Uterus (tissue), 2 donors: ENCODE results near the gene POLR1F.

Experiments
- CTCF ChIP-seq, 4 experiments: fragments of 200-600 bp in 2 of 4; fragments of 450-650 bp in 2 of 4; sonication (generic) in 2 of 4; IDR thresholded peaks; one replicate each; pipeline ENCODE4 v1.5.1; 2016 to 2019; ENCODE audit warnings: antibody characterized with exemption in 4 of 4, mild to moderate bottlenecking in 2 of 4, moderate library complexity in 1 of 4
- POLR2A ChIP-seq, 2 donors: fragments of 450-650 bp; IDR thresholded peaks; one replicate each; pipeline ENCODE4 v1.6.1; 2016; ENCODE audit warnings: antibody characterized with exemption in 2 of 2, mild to moderate bottlenecking in 1 of 2, moderate library complexity in 1 of 2

GRCh38 chr7:19705663-19706062 lies 3.2 kb downstream of the POLR1F start:
- TF ChIP-seq CTCF (IDR thresholded peaks at IDR 0.05), result no peak
- no peak for TF ChIP-seq POLR2A (IDR thresholded peaks at IDR 0.05)
